ENCODE measurements around the gene DDX1.

Gene DDX1

GRCh38 chr2:15560988-15561573 lies 30.6 kb upstream of the DDX1 start, which contains the start of gene NBAS:
Gene NBAS (minus strand): TSS chr2:15561334. CDS start chr2:15561304, 30 bp downstream.
- peak; percentile 90 for DNase-seq (ENCODE audit: low read depth)
- TF ChIP-seq CTCF (IDR thresholded peaks at IDR 0.05; ENCODE audit: low read depth, low read length) (no peak), MAX (IDR thresholded peaks at IDR 0.05; ENCODE audit: low read depth, low read length) (0 out of 2 replicates have a peak, but pooled peaks have one; percentile 19), POLR2A (IDR thresholded peaks at IDR 0.05; ENCODE audit: extremely low read depth, insufficient read length) (peak; percentile 21), MYC (IDR thresholded peaks at IDR 0.05; ENCODE audit: low read depth, low read length) (peak; percentile 44; the same call in 1 of the 2 replicates)

GRCh38 chr2:15561574-15562344 lies 29.9 kb upstream of the DDX1 start:
- no peak for DNase-seq (ENCODE audit: low read depth)
- TF ChIP-seq POLR2A (IDR thresholded peaks at IDR 0.05; ENCODE audit: extremely low read depth, insufficient read length) (no peak), MAX (IDR thresholded peaks at IDR 0.05; ENCODE audit: low read depth, low read length) (no peak), MYC (IDR thresholded peaks at IDR 0.05; ENCODE audit: low read depth, low read length) (no peak), CTCF (IDR thresholded peaks at IDR 0.05; ENCODE audit: low read depth, low read length) (no peak)
- peak overlapping the region; percentile 92 for H3K4me3 ChIP-seq (ENCODE audit: low read depth, low read length)

More at GRCh38 chr2:15560988-15561573, 30.6 kb upstream of the DDX1 start, which contains the start of gene NBAS:
- peak within 1 kb of the TSS; percentile 92 for H3K4me3 ChIP-seq (ENCODE audit: low read depth, low read length)

- no peak overlapping the region for H3K4me3 ChIP-seq (ENCODE audit: low read depth, low read length)
- DNase-seq (ENCODE audit: low read depth) = no peak
- TF ChIP-seq CTCF (IDR thresholded peaks at IDR 0.05; ENCODE audit: low read depth, low read length) = no peak
- TF ChIP-seq MYC (IDR thresholded peaks at IDR 0.05; ENCODE audit: low read depth, low read length) = no peak
- TF ChIP-seq MAX (IDR thresholded peaks at IDR 0.05; ENCODE audit: low read depth, low read length) = no peak
Observed at GRCh38 chr2:15562354-15563031, 29.2 kb upstream of the DDX1 start.

GRCh38 chr2:15563227-15564100 lies 28.2 kb upstream of the DDX1 start:
- no peak for TF ChIP-seq MYC (IDR thresholded peaks at IDR 0.05; ENCODE audit: low read depth, low read length)
- no peak for TF ChIP-seq MAX (IDR thresholded peaks at IDR 0.05; ENCODE audit: low read depth, low read length)
- TF ChIP-seq POLR2A (IDR thresholded peaks at IDR 0.05; ENCODE audit: extremely low read depth, insufficient read length) = no peak
- TF ChIP-seq CTCF (IDR thresholded peaks at IDR 0.05; ENCODE audit: low read depth, low read length) = no peak
- DNase-seq (ENCODE audit: low read depth) = no peak
- no peak overlapping the region for H3K4me3 ChIP-seq (ENCODE audit: low read depth, low read length)

- H3K4me3 ChIP-seq (ENCODE audit: low read depth, low read length) = no peak overlapping the region
Observed at GRCh38 chr2:15565392-15565791, 26.3 kb upstream of the DDX1 start.

More at GRCh38 chr2:15565392-15565791, 26.3 kb upstream of the DDX1 start:
- no peak for TF ChIP-seq MYC (IDR thresholded peaks at IDR 0.05; ENCODE audit: low read depth, low read length)
- no peak for TF ChIP-seq CTCF (IDR thresholded peaks at IDR 0.05; ENCODE audit: low read depth, low read length)
- no peak for TF ChIP-seq MAX (IDR thresholded peaks at IDR 0.05; ENCODE audit: low read depth, low read length)
- TF ChIP-seq POLR2A (IDR thresholded peaks at IDR 0.05; ENCODE audit: extremely low read depth, insufficient read length) = no peak
- DNase-seq (ENCODE audit: low read depth) = no peak
